ENCODE data around the gene SUCLG2.
"Not testable (repeated sequence)": the region's sequence is repeated elsewhere in the genome, so short reads cannot be mapped to it uniquely, and the experiment has no call there.

Gene SUCLG2

DNA sequence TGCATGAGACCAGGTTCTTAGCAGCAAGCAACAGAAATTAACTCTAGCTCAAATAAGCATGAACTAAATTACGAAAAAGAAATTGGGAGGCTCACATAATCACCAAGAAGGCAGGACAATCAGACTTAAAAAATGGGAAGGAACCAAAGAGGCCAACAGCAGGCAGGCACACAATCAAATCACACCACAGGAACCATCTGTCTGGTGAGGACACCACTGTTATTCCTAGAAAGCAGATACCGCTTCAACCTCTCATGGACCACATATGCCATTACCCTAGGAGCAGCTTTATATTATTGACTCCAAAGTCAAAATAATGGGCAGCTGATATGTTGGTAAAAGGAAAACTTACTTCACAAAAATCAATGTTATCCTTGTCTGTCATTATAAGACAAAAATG, 51.6 kb downstream of the SUCLG2 start:
- no peak for DNase-seq

DNA sequence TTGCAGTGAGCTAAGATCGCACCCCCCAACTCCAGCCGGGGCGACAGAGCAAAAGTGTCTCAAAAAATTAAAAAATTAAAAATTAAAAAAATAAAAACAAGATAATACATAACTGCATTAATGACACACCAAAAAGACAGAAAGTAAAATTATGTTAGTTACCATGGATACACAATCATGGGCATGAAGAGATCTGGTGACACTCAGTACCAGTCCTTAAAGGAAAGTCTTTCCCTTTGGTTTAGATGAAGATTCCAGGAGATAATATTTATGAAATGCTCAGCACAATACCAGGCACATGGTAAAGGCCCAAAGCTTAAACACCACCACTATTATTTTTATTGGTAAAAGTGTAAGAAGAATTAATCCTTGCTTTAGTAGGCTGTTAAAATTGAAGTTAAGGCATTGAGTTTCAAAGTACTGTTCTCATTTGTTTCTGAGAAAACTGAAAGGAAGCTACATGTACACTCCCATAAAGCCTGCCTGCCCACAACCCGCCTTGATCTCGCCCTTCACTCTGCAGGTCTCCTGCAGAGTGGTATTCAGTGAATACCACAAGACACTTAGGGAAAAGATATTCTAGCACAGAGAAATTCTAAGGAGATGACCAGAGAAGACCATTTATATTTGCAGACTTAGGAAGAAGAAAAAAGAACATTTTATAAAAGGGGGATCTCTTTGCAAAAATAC, 52.3 kb downstream of the SUCLG2 start:
- DNase-seq = no peak

- DNase-seq = no peak
These were observed 53.0 kb downstream of the SUCLG2 start for GRCh38 chr3:67601385-67601784.

GRCh38 chr3:67599821-67600220, 54.6 kb downstream of the SUCLG2 start:
- DNase-seq = no peak

- DNase-seq = no peak
These were observed 55.4 kb downstream of the SUCLG2 start for GRCh38 chr3:67598814-67599556.

DNA sequence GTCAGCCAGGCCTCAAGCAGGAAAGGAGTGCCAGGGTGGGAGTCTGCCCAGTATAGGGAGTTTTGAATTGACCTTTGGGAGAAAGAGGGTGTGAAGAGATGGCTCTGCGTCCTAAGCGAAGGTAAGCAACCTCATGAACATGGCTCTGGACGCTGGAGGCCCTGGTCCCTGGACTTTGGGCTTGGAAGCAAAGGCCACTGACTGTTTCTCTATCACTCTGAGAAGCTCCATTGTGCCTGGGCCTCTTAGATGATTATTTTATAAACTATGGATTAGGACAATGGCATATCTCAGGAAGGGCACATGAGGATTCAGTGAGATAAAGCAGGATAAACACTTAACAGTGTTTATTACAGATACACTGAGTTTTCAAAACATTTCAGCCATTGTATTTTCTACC, 59.0 kb downstream of the SUCLG2 start:
- DNase-seq = no peak

GRCh38 chr3:67593761-67594234, 60.6 kb downstream of the SUCLG2 start:
- DNase-seq = peak; percentile 20

DNA sequence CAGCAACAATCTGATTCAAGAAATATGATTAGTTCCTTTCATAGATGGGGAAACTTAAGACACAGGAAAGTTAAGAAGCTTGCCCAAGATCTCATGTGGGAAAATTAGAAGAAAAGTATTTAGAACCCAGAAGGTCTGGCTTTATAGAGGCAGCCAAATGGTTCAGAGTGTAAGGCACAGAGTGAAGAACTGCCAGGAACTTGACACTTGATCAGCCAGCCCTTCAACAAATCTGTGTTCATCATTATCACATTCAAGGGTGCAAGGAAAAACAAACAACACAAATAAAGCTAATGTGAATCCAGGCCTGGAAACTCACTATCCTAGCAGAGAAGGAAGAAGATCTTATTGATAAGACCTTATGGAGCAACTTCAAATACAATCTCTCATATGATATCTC, 62.4 kb downstream of the SUCLG2 start:
- no peak for DNase-seq

DNA sequence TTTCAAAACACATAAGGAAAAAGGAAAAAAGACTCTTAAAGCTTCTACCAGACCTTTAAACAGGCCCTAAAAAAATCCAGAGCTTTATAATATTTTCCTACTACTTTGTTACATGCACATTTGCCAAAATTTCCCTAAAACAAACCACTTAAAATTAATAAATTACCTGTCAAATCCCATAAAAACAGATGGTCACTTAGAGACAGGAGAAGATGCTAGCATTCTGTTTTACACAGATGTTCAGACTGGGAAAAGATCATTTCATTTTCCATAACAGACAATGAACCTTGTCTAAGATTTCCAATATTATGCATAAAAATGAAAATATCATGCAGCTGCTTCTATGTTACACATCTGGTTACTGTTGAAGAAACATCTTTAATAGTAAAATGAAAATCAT, 66.6 kb downstream of the SUCLG2 start:
- DNase-seq = no peak

DNA sequence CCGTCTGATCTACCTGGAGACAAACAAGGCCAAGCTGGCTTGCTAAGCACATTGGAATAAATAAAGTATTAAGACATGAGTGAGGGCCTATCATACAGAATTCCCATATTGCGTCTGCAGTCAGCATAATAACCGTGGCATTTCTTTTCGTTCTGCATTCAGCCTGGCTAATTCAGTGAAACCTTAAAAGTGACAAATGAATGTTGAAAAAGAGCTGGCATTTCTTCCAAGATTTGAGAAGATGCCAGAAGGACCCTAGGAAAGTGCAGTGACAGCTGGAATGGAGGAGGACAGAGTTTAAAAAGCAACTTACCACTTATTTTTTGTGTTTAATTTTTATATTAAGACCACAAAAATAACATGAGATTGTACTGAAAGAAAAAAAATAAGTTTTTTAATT, 67.1 kb downstream of the SUCLG2 start:
- no peak for DNase-seq

GRCh38 chr3:67584608-67585007, 69.8 kb downstream of the SUCLG2 start:
- DNase-seq = not testable (repeated sequence)

- no peak for DNase-seq
These were observed 73.9 kb downstream of the SUCLG2 start for GRCh38 chr3:67580430-67581000.

DNA sequence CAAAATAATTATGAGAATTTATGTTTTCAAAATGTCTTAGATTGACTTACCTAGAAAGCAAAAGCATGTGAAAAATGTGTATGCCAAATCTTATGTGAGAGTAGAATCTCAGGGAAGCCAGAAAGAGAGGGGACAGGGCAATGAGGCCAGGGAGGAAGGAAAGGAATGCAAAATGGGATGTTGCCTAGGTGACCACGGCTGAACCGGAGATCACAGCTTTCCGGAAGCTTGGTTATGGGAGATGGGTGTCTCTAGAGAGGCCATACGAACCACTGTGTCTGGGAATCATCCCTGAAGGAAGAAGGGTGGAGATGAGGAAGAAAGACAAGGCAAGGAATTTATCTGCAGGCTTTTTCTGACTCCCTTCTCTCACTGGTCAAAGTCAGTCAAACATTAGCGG, 76.0 kb downstream of the SUCLG2 start:
- no peak for DNase-seq

- DNase-seq = no peak
These were observed 78.0 kb downstream of the SUCLG2 start for GRCh38 chr3:67576441-67576840.

DNA sequence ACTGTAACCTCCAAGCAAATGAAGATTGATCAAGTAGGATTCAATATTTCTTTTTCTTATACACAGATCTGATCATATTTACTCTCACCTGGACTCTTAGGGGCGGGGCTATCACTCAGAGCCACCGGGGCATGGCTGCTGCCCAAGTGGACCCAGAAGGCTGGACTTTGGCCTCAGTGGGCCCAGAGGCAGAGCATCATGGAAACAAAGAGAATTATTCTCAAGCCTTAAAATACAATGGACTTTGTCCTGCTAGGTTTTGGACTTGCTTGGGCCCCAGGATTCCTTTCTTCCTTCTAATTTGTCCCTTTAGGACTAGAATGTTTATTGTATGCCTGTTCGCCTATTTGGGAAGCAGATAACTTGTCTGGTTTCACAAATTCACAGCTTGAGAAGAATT, 85.1 kb downstream of the SUCLG2 start:
- no peak for DNase-seq

- DNase-seq = no peak
These were observed 86.5 kb downstream of the SUCLG2 start for GRCh38 chr3:67567893-67568292.

- no peak for DNase-seq
These were observed 89.4 kb downstream of the SUCLG2 start for GRCh38 chr3:67564973-67565372.

DNA sequence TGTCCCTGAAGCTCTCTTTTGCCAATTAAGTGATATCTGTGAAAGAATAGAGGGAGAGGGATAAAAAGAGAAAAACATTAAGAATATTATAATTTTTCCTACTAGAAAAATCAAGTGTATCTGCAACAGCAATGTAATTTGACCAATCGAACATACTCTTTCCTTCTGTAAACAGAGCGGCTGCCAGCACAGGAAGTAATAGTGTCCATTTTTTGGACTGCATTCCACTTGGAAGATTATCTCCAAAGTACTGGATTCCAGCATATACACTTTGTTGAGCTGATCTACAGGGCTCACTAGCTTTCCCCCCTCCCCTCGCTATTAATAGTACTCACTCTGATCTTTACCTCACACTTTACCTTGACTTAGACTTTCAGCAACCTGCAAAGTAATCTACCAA, 90.4 kb downstream of the SUCLG2 start:
- no peak for DNase-seq

DNA sequence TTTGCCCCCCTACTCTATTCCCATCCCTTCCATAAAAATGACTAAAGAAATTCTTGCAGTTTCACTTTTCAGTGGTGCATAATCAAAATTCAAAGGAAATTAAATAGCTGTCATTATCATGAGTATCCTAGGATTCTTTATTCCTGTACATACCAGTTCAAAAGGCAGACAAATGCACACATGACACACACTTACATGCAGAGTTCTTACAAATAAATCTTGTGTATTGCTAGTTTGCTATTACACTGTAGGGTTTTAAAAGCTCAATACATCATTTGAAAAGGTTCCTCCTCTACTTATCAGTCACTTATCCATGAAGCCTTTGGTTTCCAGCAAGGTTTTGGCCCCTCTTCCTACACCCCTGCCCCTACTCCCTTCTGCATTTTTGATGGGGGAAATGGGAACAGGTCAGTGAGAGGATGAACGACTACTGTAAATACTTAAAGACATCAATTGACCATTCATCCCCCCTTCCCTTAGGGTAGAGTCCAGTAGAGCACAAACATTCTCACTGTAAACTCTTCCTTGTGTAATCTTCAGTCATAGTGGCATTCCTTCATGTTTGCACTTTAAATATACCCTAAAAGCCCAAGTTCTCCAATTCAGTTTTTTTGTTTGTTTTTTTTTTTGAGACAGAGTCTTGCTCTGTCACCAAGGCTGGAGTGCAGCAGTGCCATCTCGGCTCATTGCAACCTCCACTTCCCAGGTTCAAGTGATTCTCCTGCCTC, 92.6 kb downstream of the SUCLG2 start:
- DNase-seq = no peak

GRCh38 chr3:67561266-67561665, 93.1 kb downstream of the SUCLG2 start:
- no peak for DNase-seq

- no peak for DNase-seq
These were observed 95.3 kb downstream of the SUCLG2 start for GRCh38 chr3:67559029-67559605.

DNA sequence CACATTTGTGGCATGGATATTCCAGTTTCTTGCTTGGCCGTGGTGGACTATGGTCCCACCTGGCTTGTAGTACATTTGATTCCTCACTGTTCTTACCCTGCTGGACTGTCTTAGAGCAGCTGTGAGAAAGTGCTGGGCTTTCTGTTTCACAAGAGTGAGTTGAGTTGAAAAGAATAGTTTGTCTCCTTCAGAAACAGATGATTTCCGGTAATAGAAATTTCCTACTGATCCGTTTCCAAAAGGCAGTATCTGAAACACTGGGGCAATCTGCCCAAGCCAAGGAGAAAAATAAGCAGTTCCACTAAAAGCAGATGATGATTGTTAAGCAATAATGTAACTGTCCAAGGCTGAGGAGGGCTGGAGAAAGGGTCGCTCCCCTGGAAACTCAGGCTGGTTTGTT, 96.0 kb downstream of the SUCLG2 start:
- DNase-seq = no peak

DNA sequence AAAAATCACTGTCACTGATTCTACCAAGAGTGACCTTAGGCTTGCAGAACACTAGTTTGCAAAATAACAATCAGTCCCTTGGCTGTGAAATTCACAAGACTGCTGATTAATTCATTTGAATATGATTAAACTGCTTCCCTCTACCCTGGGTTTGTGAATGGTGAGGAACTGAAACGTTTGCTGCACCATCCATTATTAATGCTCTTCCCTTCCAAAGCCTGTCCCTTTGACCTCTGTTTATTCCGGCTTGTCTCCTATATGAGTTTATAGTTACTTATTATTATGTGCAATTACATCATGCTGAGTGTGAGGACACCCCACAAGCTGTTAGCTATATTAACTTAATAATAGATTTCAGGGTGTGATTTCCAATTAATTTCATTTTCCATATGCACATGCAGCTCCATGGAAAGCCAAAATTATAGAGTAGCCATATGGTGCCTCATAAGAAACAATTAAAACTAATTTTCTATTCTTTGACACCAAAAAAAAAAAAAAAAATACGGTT, 96.5 kb downstream of the SUCLG2 start:
- DNase-seq = no peak
